ENCODE measurements around the gene EXOSC7. TPM values are rescaled to one million over a fixed set of nuclear protein-coding genes. Genes with fewer than 3 reads are reported as not detected.
A peak's percentile ranks its signal among the peaks of the same experiment; 100 is the strongest.

Gene EXOSC7
- total and polyA plus RNA-seq, 5 donors = 22.7 to 37.5 (median 29.6) TPM

DNA sequence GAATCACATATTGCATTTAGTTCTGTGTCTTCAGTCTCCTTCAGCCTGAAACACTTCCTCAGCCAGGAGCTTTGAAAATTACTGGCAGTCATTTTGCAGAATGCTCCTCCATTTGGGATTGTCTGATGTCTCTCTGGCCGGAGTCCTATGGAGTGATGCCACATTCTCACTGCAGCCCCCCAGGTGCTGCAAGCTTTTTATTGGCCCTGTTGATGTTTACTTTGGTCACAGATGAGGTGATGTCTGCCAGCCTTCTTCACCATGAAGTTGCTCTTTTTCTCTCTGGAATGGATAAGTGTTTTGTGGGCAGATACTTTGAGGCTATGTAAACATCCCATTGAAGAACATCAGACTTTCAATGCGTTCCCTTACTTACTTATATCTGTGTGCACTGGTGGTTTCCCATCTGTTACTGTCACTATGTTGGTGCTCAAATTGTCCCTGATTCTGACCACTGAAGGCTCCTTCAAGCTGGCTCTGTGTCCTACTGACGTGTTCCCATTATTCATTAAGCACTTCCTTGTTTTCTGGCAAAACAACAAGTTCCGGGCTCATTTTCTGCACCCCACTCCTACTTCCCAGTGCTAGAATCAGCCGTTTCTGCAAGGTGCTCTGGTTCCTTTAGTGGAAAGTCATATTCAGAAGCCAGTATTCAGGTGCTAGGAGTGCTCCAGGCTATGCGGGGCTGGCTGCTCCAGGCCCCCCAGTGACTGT is 48.7 kb downstream of the EXOSC7 start:
- intact Hi-C loops (cut with DNase I) = loop anchor here in 1 of 4 donors (5.0 kb wide), 1 partner anchor 47 kb away; the partner anchor contains the start of genes EXOSC7 and ZDHHC3
- peak overlapping the region; percentile 63 for H3K27ac ChIP-seq (ENCODE audit: low read length)
- DNase-seq (peak in 1 of 3 donors; percentile 56), ATAC-seq (peak; percentile 22 to 26)
- no peaks in the 10 kb centered on the region for H3K9me3 ChIP-seq (ENCODE audit: control insufficient read depth, low read length)
- H3K27me3 ChIP-seq (ENCODE audit: control insufficient read depth, insufficient read depth) = no peaks in the 10 kb centered on the region
- H3K4me3 ChIP-seq (ENCODE audit: low read length) = no peak overlapping the region
- peaks cover 18% of the 10 kb centered on the region for H3K4me1 ChIP-seq (ENCODE audit: control insufficient read depth, insufficient read depth, low read length)
- WGBS = 37% methylated on average over 6 of the region's 6 CpGs

DNA sequence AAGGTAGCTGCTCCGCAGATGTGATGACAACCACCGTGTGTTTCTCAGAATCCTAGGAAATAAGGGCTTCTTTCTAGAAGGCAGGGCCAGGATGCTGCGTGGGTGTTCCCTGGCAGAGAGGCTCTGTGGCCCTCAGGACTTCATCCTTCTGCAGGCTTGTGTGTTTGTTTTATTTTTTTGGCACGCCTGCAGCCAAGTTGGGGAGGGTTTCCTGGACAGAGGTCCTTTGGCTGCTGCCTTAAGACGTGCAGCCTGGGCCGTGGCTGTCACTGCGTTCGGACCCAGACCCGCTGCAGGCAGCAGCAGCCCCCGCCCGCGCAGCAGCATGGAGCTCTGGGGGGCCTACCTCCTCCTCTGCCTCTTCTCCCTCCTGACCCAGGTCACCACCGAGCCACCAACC is 50.0 kb downstream of the EXOSC7 start, which contains the start of gene CLEC3B:
TSS of gene CLEC3B (plus strand) at position 266 of the 400 bp plus-strand sequence. CDS start at position 326, 60 bp downstream.
- intact Hi-C loops (cut with DNase I) = loop anchor here in 1 of 4 donors (5.0 kb wide), 1 partner anchor 49 kb away; the partner anchor contains the start of genes EXOSC7 and ZDHHC3
- H3K27me3 ChIP-seq (ENCODE audit: control insufficient read depth, insufficient read depth) = no peaks in the 10 kb centered on the region
- H3K27ac ChIP-seq (ENCODE audit: low read length) = peak within 1 kb of the TSS; percentile 90
- WGBS = 18% methylated on average over 13 of the region's 13 CpGs
- peaks cover 17% of the 10 kb centered on the region for H3K4me1 ChIP-seq (ENCODE audit: control insufficient read depth, insufficient read depth, low read length)
- H3K4me3 ChIP-seq (ENCODE audit: low read length) = peak within 1 kb of the TSS; percentile 69
- ATAC-seq = peak; percentile 84
- peak; percentile 87 to 93 (median 90) for DNase-seq
- no peaks in the 10 kb centered on the region for H3K9me3 ChIP-seq (ENCODE audit: control insufficient read depth, low read length)

DNA sequence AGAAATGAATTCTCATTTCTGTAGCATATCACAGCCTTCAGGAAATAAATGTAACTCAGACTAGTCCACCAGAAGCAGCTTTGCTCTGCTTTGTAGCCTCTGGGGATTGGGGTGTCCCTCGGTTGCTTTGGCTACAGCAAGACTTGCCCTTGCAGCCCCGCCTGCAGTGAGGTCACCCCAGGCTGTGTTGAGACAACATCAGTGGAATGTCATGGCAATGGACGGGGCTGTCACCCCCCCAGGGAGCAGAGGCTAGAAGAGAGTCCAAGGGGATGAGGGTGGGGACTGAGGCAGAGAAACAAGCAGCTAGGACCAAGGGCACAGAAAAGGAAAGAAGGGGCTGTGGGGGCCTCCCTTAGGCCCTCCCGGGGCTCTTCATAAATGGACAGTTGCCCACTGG is 50.9 kb downstream of the EXOSC7 start:
- ATAC-seq = peak; percentile 84 to 88
- Histone ChIP-seq H3K4me1 (ENCODE audit: control insufficient read depth, insufficient read depth, low read length) (peaks cover 13% of the 10 kb centered on the region), H3K4me3 (ENCODE audit: low read length) (peak overlapping the region; percentile 69), H3K27me3 (ENCODE audit: control insufficient read depth, insufficient read depth) (no peaks in the 10 kb centered on the region), H3K9me3 (ENCODE audit: control insufficient read depth, low read length) (no peaks in the 10 kb centered on the region), H3K27ac (ENCODE audit: low read length) (peak overlapping the region; percentile 57)
- intact Hi-C loops (cut with DNase I) = loop anchor here in 1 of 4 donors (5.0 kb wide), 1 partner anchor 50 kb away; the partner anchor contains the start of genes EXOSC7 and ZDHHC3
- 26% methylated on average over 4 of the region's 4 CpGs for WGBS
- DNase-seq = peak; percentile 94 to 96 (median 95)

DNA sequence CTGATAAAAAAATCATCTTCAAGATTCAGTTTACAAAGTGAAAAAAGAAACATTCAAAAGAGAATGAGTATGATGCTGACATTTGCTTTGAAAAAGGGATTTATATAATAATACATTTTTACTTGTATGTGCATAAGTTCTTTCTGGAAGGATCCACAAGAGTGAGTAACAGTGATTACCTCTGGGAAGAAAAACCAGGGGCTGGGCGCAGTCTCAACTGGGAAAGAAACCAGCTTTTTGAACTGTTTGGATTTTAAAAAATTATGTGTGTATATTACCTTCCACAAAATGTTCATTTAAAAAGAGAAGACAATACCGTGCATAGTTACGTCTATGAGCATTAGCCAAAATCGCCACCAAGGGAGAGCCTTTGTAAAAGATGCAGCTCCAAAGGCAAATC is 51.4 kb downstream of the EXOSC7 start:
- ATAC-seq (no peak), DNase-seq (no peak)
- intact Hi-C loops (cut with DNase I) = loop anchor here in 1 of 4 donors (5.0 kb wide), 1 partner anchor 50 kb away; the partner anchor contains the start of genes EXOSC7 and ZDHHC3
- H3K4me1 ChIP-seq (ENCODE audit: control insufficient read depth, insufficient read depth, low read length) = peaks cover 10% of the 10 kb centered on the region
- peak overlapping the region; percentile 57 for H3K27ac ChIP-seq (ENCODE audit: low read length)
- H3K27me3 ChIP-seq (ENCODE audit: control insufficient read depth, insufficient read depth) = no peaks in the 10 kb centered on the region
- H3K4me3 ChIP-seq (ENCODE audit: low read length) = peak overlapping the region; percentile 69
- H3K9me3 ChIP-seq (ENCODE audit: control insufficient read depth, low read length) = no peaks in the 10 kb centered on the region
- 57% methylated on average over 4 of the region's 4 CpGs for WGBS

DNA sequence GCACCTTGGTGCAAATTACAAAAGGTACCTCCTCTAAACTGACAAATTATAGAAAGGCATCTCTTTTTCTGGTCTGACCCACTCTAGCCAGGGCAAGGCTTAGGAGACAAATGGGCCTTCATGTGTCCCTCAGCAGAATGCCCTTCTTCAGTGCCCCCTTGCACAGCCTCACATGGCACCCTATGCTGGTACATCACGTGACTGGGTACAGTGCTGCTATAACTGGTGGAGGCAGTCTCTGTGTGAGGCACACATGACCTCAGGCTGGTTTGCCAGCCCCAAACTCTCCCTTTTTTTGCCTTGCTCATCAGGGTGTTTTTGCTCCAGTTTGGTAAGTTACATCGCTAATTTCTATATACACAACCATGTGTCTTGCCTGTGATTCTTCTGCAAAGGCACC is 53.2 kb downstream of the EXOSC7 start:
- ATAC-seq = no peak
- no peaks in the 10 kb centered on the region for H3K27me3 ChIP-seq (ENCODE audit: control insufficient read depth, insufficient read depth)
- no peak overlapping the region for H3K4me3 ChIP-seq (ENCODE audit: low read length)
- no peaks in the 10 kb centered on the region for H3K9me3 ChIP-seq (ENCODE audit: control insufficient read depth, low read length)
- WGBS = 78% methylated on average over 2 of the region's 2 CpGs
- DNase-seq = no peak
- H3K27ac ChIP-seq (ENCODE audit: low read length) = peak overlapping the region; percentile 7
- intact Hi-C loops (cut with DNase I) = loop anchor here in 1 of 4 donors (5.0 kb wide), 1 partner anchor 52 kb away; the partner anchor contains the start of genes EXOSC7 and ZDHHC3
- peaks cover 5% of the 10 kb centered on the region for H3K4me1 ChIP-seq (ENCODE audit: control insufficient read depth, insufficient read depth, low read length)

GRCh38 chr3:45029661-45030060 is 53.6 kb downstream of the EXOSC7 start:
- H3K4me1 ChIP-seq (ENCODE audit: control insufficient read depth, insufficient read depth, low read length) = peaks cover 2% of the 10 kb centered on the region
- H3K27me3 ChIP-seq (ENCODE audit: control insufficient read depth, insufficient read depth) = no peaks in the 10 kb centered on the region
- intact Hi-C loops (cut with DNase I) = loop anchor here in 2 of 4 donors (5.0 to 10.0 kb wide), 3 partner anchors 45 to 475 kb away; partner anchors contain the start of genes EXOSC7 (in 1 of the 2) and ZDHHC3 (in 1 of the 2)
- H3K27ac ChIP-seq (ENCODE audit: low read length) = no peak overlapping the region
- no peaks in the 10 kb centered on the region for H3K9me3 ChIP-seq (ENCODE audit: control insufficient read depth, low read length)
- DNase-seq (peak in 2 of 3 donors; percentile 47 to 63), ATAC-seq (peak in 1 of 2 donors; percentile 4)
- no peak overlapping the region for H3K4me3 ChIP-seq (ENCODE audit: low read length)
- 60% methylated on average over 5 of the region's 5 CpGs for WGBS

GRCh38 chr3:45031531-45031930 is 55.5 kb downstream of the EXOSC7 start:
- no peak for DNase-seq
- intact Hi-C loops (cut with DNase I) = loop anchor here in 1 of 4 donors (10.0 kb wide), 2 partner anchors 47 to 473 kb away; no protein-coding TSS in a partner anchor

GRCh38 chr3:45032113-45032512 is 56.1 kb downstream of the EXOSC7 start:
- ATAC-seq (no peak), DNase-seq (no peak)
- 90% methylated on average over 2 of the region's 2 CpGs for WGBS
- H3K9me3 ChIP-seq (ENCODE audit: control insufficient read depth, low read length) = no peaks in the 10 kb centered on the region
- peaks cover 2% of the 10 kb centered on the region for H3K4me1 ChIP-seq (ENCODE audit: control insufficient read depth, insufficient read depth, low read length)
- intact Hi-C loops (cut with DNase I) = loop anchor here in 1 of 4 donors (10.0 kb wide), 2 partner anchors 47 to 473 kb away; no protein-coding TSS in a partner anchor
- H3K27ac ChIP-seq (ENCODE audit: low read length) = no peak overlapping the region
- no peaks in the 10 kb centered on the region for H3K27me3 ChIP-seq (ENCODE audit: control insufficient read depth, insufficient read depth)
- no peak overlapping the region for H3K4me3 ChIP-seq (ENCODE audit: low read length)

More at GRCh38 chr3:45031531-45031930, 55.5 kb downstream of the EXOSC7 start:
- ATAC-seq = no peak
- Histone ChIP-seq H3K9me3 (ENCODE audit: control insufficient read depth, low read length) (no peaks in the 10 kb centered on the region), H3K27ac (ENCODE audit: low read length) (no peak overlapping the region), H3K4me3 (ENCODE audit: low read length) (no peak overlapping the region), H3K4me1 (ENCODE audit: control insufficient read depth, insufficient read depth, low read length) (peaks cover 2% of the 10 kb centered on the region), H3K27me3 (ENCODE audit: control insufficient read depth, insufficient read depth) (no peaks in the 10 kb centered on the region)
- 86% methylated on average over 3 of the region's 3 CpGs for WGBS

GRCh38 chr3:45033791-45034190 is 57.7 kb downstream of the EXOSC7 start:
- H3K4me3 ChIP-seq (ENCODE audit: low read length) = no peak overlapping the region
- WGBS = 80% methylated on average over 6 of the region's 6 CpGs
- DNase-seq (no peak), ATAC-seq (no peak)
- no peaks in the 10 kb centered on the region for H3K9me3 ChIP-seq (ENCODE audit: control insufficient read depth, low read length)
- H3K4me1 ChIP-seq (ENCODE audit: control insufficient read depth, insufficient read depth, low read length) = peaks cover 2% of the 10 kb centered on the region
- no peak overlapping the region for H3K27ac ChIP-seq (ENCODE audit: low read length)
- H3K27me3 ChIP-seq (ENCODE audit: control insufficient read depth, insufficient read depth) = no peaks in the 10 kb centered on the region
- intact Hi-C loops (cut with DNase I) = loop anchor here in 1 of 4 donors (10.0 kb wide), 2 partner anchors 49 to 471 kb away; no protein-coding TSS in a partner anchor

GRCh38 chr3:45034612-45035252 is 58.7 kb downstream of the EXOSC7 start:
- Histone ChIP-seq H3K4me1 (ENCODE audit: control insufficient read depth, insufficient read depth, low read length) (peaks cover 2% of the 10 kb centered on the region), H3K9me3 (ENCODE audit: control insufficient read depth, low read length) (no peaks in the 10 kb centered on the region), H3K27me3 (ENCODE audit: control insufficient read depth, insufficient read depth) (no peaks in the 10 kb centered on the region), H3K27ac (ENCODE audit: low read length) (peak overlapping the region; percentile 22), H3K4me3 (ENCODE audit: low read length) (no peak overlapping the region)
- peak; percentile 48 to 53 for ATAC-seq
- intact Hi-C loops (cut with DNase I) = loop anchor here in 2 of 4 donors (5.0 to 10.0 kb wide), 3 partner anchors 50 to 473 kb away; no protein-coding TSS in a partner anchor
- 56% methylated on average over 3 of the region's 3 CpGs for WGBS
- peak; percentile 69 to 90 (median 88) for DNase-seq

Data from right cardiac atrium (tissue), 5 donors.